ENCODE measurements around the gene GNB1L. TPM values are rescaled to one million over a fixed set of nuclear protein-coding genes. Genes with fewer than 3 reads are reported as not detected.

Gene GNB1L
- polyA plus RNA-seq, 1 experiment, result 3.6 TPM

- POLR2A ChIA-PET, result no interaction called here
- no peaks in the 10 kb centered on the region; the same call in none of the 2 replicates for H3K36me3 ChIP-seq (ENCODE audit: control insufficient read depth, insufficient read depth, low read length)
- no peak for DNase-seq (ENCODE audit: low read depth)
- H3K4me3 ChIP-seq (ENCODE audit: low read depth, low read length), result no peak overlapping the region
- no peak for TF ChIP-seq CTCF (IDR thresholded peaks at IDR 0.05; ENCODE audit: insufficient read depth, low read depth, low read length)
- no peaks in the 10 kb centered on the region for H3K27me3 ChIP-seq (ENCODE audit: control insufficient read depth, insufficient read depth, low read length)
- CTCF ChIA-PET, result no interaction called here
Measured at GRCh38 chr22:19824926-19825339, 29.7 kb downstream of the GNB1L start.

GRCh38 chr22:19824212-19824925, 30.3 kb downstream of the GNB1L start:
- H3K27me3 ChIP-seq (ENCODE audit: control insufficient read depth, insufficient read depth, low read length), result no peaks in the 10 kb centered on the region
- DNase-seq (ENCODE audit: low read depth), result no peak
- no peaks in the 10 kb centered on the region; the same call in none of the 2 replicates for H3K36me3 ChIP-seq (ENCODE audit: control insufficient read depth, insufficient read depth, low read length)
- ChIA-PET CTCF (no interaction called here), POLR2A (no interaction called here)
- H3K4me3 ChIP-seq (ENCODE audit: low read depth, low read length), result no peak overlapping the region
- TF ChIP-seq CTCF (IDR thresholded peaks at IDR 0.05; ENCODE audit: insufficient read depth, low read depth, low read length), result no peak

DNA sequence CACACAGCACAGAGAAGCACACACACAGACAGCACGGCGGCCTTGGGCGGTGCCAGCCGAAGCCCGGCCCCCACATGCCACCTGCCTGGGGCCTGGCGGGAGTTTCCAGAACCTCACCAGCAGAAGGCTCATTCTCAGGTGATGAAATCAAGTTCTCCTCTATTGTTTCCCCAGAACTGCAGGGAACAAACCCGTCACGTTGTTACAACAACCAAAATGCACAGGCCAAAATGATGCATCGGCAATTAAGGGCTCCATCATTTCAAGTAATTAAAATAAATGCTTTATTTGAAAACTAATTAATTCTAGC, 30.8 kb downstream of the GNB1L start:
- no peaks in the 10 kb centered on the region for H3K27me3 ChIP-seq (ENCODE audit: control insufficient read depth, insufficient read depth, low read length)
- H3K4me3 ChIP-seq (ENCODE audit: low read depth, low read length), result no peak overlapping the region
- ChIA-PET POLR2A (no interaction called here), CTCF (interaction anchor here (0.9 kb wide), 1 partner anchor 93 kb away, joined by 3 read pairs; no protein-coding TSS in a partner anchor)
- no peak for TF ChIP-seq CTCF (IDR thresholded peaks at IDR 0.05; ENCODE audit: insufficient read depth, low read depth, low read length)
- H3K36me3 ChIP-seq (ENCODE audit: control insufficient read depth, insufficient read depth, low read length), result no peaks in the 10 kb centered on the region; the same call in none of the 2 replicates
- DNase-seq (ENCODE audit: low read depth), result no peak

GRCh38 chr22:19823191-19823901, 31.3 kb downstream of the GNB1L start:
- no peak for DNase-seq (ENCODE audit: low read depth)
- CTCF ChIA-PET, result interaction anchor here (0.9 kb wide), 1 partner anchor 93 kb away, joined by 3 read pairs; no protein-coding TSS in a partner anchor
- TF ChIP-seq CTCF (IDR thresholded peaks at IDR 0.05; ENCODE audit: insufficient read depth, low read depth, low read length), result no peak
- POLR2A ChIA-PET, result no interaction called here
- H3K4me3 ChIP-seq (ENCODE audit: low read depth, low read length), result no peak overlapping the region
- no peaks in the 10 kb centered on the region for H3K27me3 ChIP-seq (ENCODE audit: control insufficient read depth, insufficient read depth, low read length)
- H3K36me3 ChIP-seq (ENCODE audit: control insufficient read depth, insufficient read depth, low read length), result no peaks in the 10 kb centered on the region; the same call in none of the 2 replicates

DNA sequence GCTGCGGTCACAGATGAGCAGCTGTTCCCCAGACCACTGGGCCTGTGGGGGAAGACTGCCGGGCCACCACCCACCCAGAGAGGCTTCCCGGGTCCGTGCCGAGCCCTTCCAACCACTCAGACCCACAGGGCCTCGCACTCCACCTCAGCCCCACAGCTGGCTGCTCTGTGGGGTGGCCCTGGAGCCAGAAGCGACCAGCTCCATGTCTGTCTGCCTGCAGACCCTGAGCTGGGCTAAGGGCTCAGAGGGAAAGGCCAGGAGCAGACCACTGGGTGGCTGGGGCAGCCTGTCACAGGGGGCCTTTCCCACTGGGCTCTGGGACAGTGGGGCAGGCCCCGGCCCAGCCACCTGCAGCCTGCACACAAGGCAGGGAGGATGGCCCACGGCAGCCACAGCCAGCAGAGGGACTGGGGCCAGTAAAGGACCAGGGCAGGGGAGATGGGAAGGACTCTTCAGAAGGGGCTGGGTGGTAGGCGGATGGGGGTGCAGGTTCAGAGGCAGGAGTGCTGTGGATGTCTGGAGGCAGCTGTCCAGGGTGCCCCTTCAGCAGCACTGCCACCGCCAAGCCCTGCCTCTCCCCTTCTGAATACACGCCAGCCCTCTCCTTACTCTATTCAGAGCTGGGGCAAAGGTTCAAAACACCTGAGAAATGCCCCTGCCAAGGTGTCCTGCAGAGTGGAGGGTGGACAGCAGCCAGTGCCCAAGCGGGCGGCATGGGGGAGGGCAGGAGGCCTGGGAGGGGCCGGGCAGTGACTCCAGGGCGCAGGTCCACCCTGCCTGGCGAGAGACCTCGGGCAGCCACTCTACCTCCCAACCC, 32.2 kb downstream of the GNB1L start:
- Histone ChIP-seq H3K36me3 (ENCODE audit: control insufficient read depth, insufficient read depth, low read length) (no peaks in the 10 kb centered on the region; the same call in none of the 2 replicates), H3K27me3 (ENCODE audit: control insufficient read depth, insufficient read depth, low read length) (no peaks in the 10 kb centered on the region), H3K4me3 (ENCODE audit: low read depth, low read length) (no peak overlapping the region)
- no peak for DNase-seq (ENCODE audit: low read depth)
- ChIA-PET CTCF (interaction anchor here (0.9 to 1.2 kb wide), 2 partner anchors 24 to 92 kb away, joined by 3 read pairs; no protein-coding TSS in a partner anchor), POLR2A (no interaction called here)
- TF ChIP-seq CTCF (IDR thresholded peaks at IDR 0.05; ENCODE audit: insufficient read depth, low read depth, low read length), result no peak

Measured in BJ (cell line).